Activated B cell treated with CpG ODN at 0.5 μM for 24 hours (primary cell): ENCODE data around the gene ZFHX3. TPM values are rescaled to one million over a fixed set of nuclear protein-coding genes. Genes with fewer than 3 reads are reported as not detected.
"Not testable (repeated sequence)": the region's sequence is repeated elsewhere in the genome, so short reads cannot be mapped to it uniquely, and the experiment has no call there.

Experiments used
- ATAC-seq: fragments of 200-7000 bp; cut with Tn5 transposase; one replicate; pipeline ENCODE4 v1.10.0; 2021; ENCODE audit warnings: low read depth, mild to moderate bottlenecking, moderate library complexity
- CTCF ChIA-PET: fragments of 350-600 bp; sonication (Branson Sonifier 250); formaldehyde crosslinking; loops from one replicate; lab custom pipeline; 2021; ENCODE audit warnings: antibody characterized with exemption; lab: Charles Lee
- POLR2A ChIA-PET: fragments of 350-600 bp; sonication (Branson Sonifier 250); formaldehyde crosslinking; loops from one replicate; lab custom pipeline; 2021; ENCODE audit warnings: antibody characterized with exemption; lab: Charles Lee
- DNase-seq: peaks from one replicate; pipeline ENCODE4 v3.0.0; 2022
- H3K27ac Mint-ChIP-seq: one replicate; pipeline ENCODE4 v1.8.0; 2020; ENCODE audit warnings: mixed read lengths
- H3K27me3 Mint-ChIP-seq: one replicate; pipeline ENCODE4 v1.8.0; 2021; ENCODE audit warnings: mixed read lengths
- H3K36me3 Mint-ChIP-seq: one replicate; pipeline ENCODE4 v1.8.0; 2021; ENCODE audit warnings: low read depth, mixed read lengths
- H3K4me1 Mint-ChIP-seq: one replicate; pipeline ENCODE4 v1.8.0; 2021; ENCODE audit warnings: mixed read lengths
- H3K4me3 Mint-ChIP-seq: one replicate; pipeline ENCODE4 v1.8.0; 2020; ENCODE audit warnings: mild to moderate bottlenecking, mixed read lengths
- H3K9me3 Mint-ChIP-seq: one replicate; pipeline ENCODE4 v1.8.0; 2020; ENCODE audit warnings: mixed read lengths
- intact Hi-C: fragments of 100-400 bp; cut with micrococcal nuclease; formaldehyde crosslinking; loops from one replicate; pipeline ENCODE4 v1.15.1; 2024
- total RNA-seq: library from RNA; stranded (reverse); gene quantifications from 2 replicates; pipeline ENCODE4 v1.2.3, GENCODE V29; 2022
- TF ChIP-seq, protein P1 (sequence below): fragments of 200-600 bp; IDR thresholded peaks from one replicate; pipeline ENCODE4 v1.8.0; 2022; ENCODE audit warnings: antibody characterized with exemption, mild to moderate bottlenecking

ZFHX3 gene
- total RNA-seq, 1 donor from 2014 or later, result 9.2 TPM

DNA sequence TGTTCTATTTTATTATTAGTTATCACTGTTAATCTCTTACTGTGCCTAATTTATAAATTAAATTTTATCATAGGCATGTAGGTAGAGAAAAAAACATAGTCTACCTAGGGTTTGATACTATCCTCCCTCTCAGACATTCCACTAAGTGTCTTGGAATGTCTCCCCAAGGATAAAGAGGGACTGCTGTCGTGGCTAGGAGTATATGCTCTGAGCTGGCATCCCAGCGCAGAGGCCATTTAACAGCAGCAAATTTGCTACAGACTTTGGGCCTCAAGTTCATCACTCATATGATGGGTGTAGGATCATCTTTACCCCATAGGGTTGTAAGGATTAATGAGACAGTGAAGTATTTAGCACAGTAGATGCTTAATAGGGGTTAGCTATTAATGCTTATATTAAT is 56.7 kb downstream of the ZFHX3 start:
- TF ChIP-seq, protein P1, sequence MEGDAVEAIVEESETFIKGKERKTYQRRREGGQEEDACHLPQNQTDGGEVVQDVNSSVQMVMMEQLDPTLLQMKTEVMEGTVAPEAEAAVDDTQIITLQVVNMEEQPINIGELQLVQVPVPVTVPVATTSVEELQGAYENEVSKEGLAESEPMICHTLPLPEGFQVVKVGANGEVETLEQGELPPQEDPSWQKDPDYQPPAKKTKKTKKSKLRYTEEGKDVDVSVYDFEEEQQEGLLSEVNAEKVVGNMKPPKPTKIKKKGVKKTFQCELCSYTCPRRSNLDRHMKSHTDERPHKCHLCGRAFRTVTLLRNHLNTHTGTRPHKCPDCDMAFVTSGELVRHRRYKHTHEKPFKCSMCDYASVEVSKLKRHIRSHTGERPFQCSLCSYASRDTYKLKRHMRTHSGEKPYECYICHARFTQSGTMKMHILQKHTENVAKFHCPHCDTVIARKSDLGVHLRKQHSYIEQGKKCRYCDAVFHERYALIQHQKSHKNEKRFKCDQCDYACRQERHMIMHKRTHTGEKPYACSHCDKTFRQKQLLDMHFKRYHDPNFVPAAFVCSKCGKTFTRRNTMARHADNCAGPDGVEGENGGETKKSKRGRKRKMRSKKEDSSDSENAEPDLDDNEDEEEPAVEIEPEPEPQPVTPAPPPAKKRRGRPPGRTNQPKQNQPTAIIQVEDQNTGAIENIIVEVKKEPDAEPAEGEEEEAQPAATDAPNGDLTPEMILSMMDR, result no peak
- ChIA-PET POLR2A (no interaction called here), CTCF (no interaction called here)
- Mint-ChIP-seq H3K9me3 (no peaks in the 10 kb centered on the region), H3K27ac (no peak overlapping the region), H3K4me3 (no peak overlapping the region), H3K27me3 (no peaks in the 10 kb centered on the region), H3K36me3 (no peaks in the 10 kb centered on the region), H3K4me1 (peaks cover 2% of the 10 kb centered on the region)
- intact Hi-C loops, result no loop called here
- DNase-seq (no peak), ATAC-seq (no peak)

DNA sequence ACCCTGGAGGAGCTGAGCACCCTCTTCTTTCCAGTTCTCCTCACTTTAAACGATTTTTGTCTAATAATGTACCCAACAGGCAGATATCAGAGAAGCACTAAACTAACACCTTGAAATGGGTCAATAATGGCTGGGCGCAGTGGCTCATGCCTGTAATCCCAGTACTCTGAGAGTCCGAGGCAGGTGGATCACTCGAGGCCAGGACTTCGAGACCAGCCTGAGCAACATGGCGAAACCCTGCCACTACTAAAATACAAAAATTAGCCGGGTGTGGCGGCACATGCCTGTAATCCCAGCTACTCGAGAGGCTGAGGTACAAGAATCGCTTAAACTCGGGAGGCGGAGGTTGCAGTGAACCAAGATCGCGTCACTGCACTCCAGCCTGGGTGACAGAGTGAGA is 57.4 kb downstream of the ZFHX3 start:
- H3K27me3 Mint-ChIP-seq, result no peaks in the 10 kb centered on the region
- H3K36me3 Mint-ChIP-seq, result no peaks in the 10 kb centered on the region

DNA sequence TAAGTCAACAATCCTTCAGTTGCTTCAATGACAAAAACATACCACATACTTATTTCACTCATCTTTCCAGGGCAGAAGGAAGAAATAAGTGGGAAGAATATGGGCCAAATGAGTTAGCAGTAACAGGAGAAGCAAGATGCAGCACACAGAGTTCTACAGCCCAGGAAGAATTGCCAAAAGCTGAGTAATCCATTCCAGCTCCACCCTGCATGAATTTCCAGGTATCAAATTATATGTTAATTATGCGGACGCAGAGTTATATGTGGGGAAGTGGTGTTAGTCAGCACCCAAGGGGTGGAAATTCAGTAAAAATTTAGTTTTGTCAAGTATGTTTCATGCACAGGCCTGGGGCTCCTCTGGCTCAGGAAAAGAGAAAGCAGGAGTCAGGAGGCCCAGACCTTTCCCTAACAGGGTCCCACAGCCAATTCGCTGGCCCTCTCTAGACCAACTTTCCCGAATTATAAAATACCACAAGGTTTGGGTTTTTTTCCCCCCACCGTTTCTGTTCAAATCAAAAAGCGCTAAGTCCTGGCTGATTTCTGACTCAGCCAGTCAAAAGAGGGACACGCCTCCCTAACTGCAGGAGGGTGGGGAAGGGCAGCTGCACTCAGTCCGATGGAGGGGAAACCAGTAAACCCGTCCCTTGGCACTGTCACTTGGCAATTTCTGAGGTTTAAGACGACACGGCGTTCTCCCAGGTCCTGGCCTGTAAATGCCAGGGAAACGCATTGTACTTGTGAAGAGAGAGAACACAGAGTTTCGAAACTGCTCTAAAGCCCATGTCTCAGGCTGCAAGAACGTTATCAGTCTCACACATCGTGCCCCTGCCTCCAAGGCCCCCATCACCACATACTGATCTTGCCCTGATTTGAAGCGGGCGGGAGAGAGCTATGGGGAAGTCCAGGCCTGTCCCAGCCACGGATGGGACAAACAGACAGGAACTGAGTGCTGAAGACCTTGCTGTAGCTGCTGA is 58.1 kb downstream of the ZFHX3 start:
- no peaks in the 10 kb centered on the region for H3K27me3 Mint-ChIP-seq
- TF ChIP-seq, protein P1, result no peak
- no peak overlapping the region for H3K4me3 Mint-ChIP-seq
- no peak overlapping the region for H3K27ac Mint-ChIP-seq
- intact Hi-C loops, result no loop called here
- ATAC-seq, result no peak
- H3K4me1 Mint-ChIP-seq, result peaks cover 2% of the 10 kb centered on the region
- H3K9me3 Mint-ChIP-seq, result no peaks in the 10 kb centered on the region
- no peaks in the 10 kb centered on the region for H3K36me3 Mint-ChIP-seq
- ChIA-PET CTCF (no interaction called here), POLR2A (no interaction called here)
- DNase-seq, result no peak

More for the DNA sequence above, 57.4 kb downstream of the ZFHX3 start:
- no peak overlapping the region for H3K4me3 Mint-ChIP-seq
- peaks cover 2% of the 10 kb centered on the region for H3K4me1 Mint-ChIP-seq
- ChIA-PET CTCF (no interaction called here), POLR2A (no interaction called here)
- no peak overlapping the region for H3K27ac Mint-ChIP-seq
- ATAC-seq (no peak), DNase-seq (no peak)
- intact Hi-C loops, result no loop called here
- TF ChIP-seq, protein P1, result no peak
- no peaks in the 10 kb centered on the region for H3K9me3 Mint-ChIP-seq

DNA sequence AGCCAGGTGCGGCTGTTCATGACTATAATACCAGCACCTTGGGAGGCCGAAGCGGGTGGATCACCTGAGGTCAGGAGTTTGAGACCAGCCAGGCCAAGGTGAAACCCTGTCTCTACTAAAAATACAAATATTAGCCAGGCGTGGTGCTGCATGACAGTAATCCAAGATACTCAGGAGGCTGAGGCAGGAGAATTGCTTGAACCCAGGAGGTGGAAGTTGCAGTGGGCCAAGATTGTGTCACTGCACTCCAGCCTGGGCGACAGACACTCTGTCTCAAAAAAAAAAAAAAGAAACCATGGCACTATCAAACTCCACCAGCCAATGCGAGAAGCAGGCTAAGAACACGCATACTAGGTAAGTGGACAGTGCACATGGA is 58.7 kb downstream of the ZFHX3 start:
- H3K27me3 Mint-ChIP-seq, H3K4me3 Mint-ChIP-seq, H3K9me3 Mint-ChIP-seq, POLR2A ChIA-PET, DNase-seq, H3K4me1 Mint-ChIP-seq, H3K36me3 Mint-ChIP-seq, ATAC-seq, intact Hi-C loops, CTCF ChIA-PET, H3K27ac Mint-ChIP-seq: not testable (repeated sequence)

DNA sequence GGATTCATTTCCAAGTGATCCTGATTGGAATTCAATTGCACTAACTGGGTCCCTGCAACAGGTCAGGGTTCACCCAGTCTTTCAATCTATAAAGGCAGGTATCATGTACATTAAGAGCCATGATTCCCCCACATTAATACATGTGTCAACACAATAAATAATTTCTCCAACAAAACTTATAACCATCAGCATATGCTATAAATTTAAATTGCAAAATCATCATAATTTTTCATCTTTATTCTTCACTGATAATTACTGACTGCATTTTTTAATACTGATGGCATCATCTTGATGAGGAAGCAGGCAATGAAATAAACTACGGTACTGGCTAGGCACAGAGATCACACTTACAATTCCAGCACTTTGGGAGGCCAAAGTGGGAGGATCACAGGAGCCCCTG is 59.4 kb downstream of the ZFHX3 start:
- ChIA-PET CTCF (no interaction called here), POLR2A (no interaction called here)
- peaks cover 2% of the 10 kb centered on the region for H3K4me1 Mint-ChIP-seq
- DNase-seq, result no peak
- intact Hi-C loops, result no loop called here
- H3K36me3 Mint-ChIP-seq, result no peaks in the 10 kb centered on the region
- H3K27me3 Mint-ChIP-seq, result no peaks in the 10 kb centered on the region
- H3K27ac Mint-ChIP-seq, result no peak overlapping the region
- no peak overlapping the region for H3K4me3 Mint-ChIP-seq
- TF ChIP-seq, protein P1, result no peak
- no peaks in the 10 kb centered on the region for H3K9me3 Mint-ChIP-seq
- ATAC-seq, result no peak
